HG03378 (cell line): ENCODE measurements around the gene COL23A1.

Experiments used
- ATAC-seq: cut with Tn5 transposase; IDR thresholded peaks from one replicate; pipeline ENCODE4 v1.9.1; 2021; ENCODE audit warnings: mild to moderate bottlenecking, moderate library complexity; ENCODE audit not compliant: unreplicated experiment

Gene COL23A1

DNA sequence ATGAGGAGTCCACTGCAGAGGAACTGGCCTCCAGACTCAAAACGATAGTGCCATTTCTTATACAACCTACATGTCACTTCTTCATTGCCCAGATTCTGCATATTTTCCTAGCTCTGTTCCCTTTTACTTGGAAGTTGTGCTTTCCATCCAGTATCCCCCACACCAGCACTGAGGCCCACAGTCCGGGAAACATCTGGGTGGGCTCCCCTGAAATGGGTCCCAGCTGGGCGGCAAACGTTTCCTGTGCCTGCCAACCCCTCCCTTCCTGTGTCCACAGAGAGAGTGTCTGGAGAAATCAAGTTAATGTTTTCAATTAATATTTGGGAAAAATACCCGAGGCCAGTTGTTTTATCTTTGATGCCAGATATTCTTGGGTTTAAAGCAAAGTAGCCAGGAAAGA lies 111.8 kb downstream of the COL23A1 start:
- no peak for ATAC-seq

DNA sequence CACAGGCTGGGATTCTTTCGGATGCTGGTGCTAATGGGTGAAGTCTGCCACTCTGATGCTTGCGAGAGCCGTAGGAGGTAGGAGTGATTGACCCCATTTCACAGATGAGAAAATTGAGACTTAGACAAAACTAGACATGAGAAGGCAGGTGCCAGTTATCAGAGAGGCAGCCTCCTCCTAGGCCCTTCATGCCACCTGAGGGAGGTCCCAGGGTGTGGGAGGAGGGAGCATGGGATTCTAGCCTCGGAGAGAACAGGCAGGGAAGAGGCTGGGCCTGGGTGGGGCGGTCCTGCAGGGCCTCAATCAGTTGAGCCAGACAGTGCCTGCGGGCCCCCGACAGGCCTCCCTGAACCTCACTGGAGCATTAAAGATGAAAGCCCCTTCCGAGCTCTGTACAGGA lies 112.4 kb downstream of the COL23A1 start:
- ATAC-seq = no peak

DNA sequence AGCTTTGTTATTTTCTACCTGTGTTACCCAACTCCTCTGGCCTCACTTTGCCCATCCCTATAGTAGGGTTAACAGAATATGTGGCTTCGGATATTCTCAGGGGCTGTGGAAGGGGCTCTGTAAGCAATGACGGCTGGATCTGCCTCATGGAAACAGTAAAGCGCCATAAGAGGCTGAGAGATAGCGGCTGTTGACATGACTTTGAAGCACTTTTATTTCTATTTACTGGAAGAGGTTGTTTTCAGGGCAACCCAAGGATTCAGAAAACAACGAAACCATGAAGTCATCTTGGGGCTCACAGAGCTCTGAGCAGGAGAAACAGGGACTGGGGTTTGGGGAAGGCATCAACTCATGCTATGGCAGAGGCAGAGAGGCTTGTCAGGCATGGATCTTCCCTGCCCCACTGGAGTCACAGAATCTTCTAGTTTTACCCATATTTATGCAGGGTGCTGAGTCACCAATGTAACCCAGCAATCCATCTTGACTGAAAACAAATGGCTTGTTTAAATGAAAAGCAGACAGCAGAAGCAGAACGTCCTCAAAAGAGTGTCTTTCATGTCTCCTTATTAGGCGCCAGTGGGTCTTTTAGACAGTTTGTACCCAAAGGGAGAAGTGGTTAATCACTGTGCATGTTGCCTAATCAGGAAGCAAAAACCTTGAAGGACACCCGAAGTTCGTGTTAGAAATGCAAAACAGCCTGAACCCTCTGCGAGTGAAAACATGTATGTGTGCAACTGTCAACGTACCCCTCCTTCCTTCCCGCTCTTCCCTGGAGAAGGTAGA lies 113.0 kb downstream of the COL23A1 start:
- no peak for ATAC-seq

DNA sequence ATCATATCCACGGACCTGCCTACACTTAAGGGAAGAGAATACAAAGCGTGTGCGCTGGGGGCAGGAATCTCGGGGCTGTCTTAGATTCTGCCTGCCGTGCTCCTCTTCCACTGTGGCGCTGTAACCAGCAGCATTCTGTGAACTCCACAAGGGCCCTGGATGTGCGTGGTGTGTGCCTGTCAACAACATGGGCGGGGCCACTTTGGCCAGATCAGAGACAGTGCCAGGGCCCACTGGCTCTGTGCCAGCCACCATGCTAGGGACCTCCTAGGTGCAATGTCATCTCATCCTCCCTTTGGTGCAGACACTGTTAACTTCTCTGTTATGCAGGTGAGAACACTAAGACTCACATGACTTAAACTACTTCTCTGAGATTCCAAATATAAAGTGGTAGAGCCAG lies 113.7 kb downstream of the COL23A1 start:
- no peak for ATAC-seq

DNA sequence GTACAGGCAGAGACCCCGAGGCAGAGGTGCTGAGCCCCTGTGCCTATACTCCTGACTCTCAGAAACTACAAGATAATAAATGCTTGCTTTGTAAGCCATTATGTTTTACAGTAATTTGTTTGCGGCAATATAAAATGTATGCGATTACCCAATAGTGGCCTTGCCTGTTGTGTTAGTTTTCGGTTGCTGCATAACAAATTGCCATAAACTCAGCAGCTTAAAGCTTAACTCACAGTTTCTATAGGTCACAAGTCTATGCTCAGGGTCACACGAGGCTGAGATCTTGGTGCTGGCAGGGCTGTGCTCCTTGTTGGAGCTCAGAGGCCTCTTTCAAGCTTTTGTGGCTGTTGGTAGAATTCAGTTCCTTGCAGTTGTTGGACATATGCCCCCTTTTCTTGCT lies 114.8 kb downstream of the COL23A1 start:
- no peak for ATAC-seq

DNA sequence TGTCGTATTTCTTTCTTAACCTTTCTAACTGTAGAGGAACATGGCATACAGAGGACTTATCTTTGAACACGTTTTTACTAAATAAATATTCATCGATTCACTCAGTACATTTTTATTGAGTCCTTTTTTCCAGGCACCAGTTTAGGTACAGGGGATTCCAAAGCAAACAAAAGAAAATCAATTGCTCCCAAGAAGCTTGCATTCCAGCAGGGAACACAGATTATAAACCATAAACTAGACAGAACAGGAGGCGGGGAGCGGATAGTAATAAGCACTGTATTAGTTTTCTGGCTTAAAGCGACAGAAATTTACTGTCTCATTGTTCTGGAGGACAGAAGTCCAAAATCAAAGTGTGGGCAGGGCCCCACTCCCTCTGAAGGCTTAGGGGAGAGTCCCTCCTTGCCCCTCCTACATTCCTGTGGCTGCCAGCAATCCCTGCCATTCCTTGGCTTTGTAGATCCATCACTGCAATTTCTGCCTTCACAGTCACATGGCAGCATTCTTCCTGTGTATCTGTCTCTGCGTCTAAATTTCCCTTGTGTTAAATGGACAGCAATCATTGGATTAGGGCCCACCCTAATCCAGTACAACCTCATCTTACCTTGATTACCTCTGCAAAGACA lies 115.5 kb downstream of the COL23A1 start:
- no peak for ATAC-seq

DNA sequence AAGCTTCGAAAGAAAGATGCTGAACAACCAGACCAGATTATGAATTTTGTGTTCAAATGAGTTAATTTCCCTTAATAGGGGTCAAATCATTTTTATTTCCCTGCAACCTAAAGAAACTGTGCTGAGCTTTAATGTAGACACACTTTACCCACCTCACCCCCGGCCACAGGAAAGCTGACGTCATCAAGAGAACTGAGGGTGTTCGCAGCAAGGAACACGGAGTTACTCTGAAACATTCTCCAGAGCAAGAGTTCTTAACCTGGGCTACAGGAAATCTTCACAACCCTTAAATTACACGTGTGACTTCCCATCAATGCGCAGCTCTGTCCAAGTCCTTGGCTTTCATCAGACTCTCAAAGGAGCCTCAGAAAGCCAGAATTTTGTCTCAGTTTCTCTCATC lies 116.3 kb downstream of the COL23A1 start:
- ATAC-seq = no peak

DNA sequence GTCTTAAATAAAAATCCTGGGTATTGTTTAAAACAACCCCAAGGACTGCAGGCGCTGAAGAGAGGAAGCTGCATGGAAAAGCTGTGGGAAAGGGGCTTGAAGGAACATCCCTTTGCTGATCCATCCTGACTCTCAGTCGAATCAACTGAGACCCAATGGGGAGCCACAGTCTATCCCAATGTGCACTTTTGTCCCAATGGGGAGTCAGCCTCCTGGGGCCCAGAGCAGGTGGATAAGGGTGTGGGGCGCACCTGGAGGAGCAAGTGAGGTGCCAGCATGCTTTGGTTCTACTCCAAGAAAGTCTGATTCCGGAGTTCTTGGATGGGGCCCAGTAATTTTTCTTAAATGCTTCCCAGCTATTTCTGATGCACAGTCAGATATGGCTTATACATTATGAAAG lies 118.1 kb downstream of the COL23A1 start:
- no peak for ATAC-seq

DNA sequence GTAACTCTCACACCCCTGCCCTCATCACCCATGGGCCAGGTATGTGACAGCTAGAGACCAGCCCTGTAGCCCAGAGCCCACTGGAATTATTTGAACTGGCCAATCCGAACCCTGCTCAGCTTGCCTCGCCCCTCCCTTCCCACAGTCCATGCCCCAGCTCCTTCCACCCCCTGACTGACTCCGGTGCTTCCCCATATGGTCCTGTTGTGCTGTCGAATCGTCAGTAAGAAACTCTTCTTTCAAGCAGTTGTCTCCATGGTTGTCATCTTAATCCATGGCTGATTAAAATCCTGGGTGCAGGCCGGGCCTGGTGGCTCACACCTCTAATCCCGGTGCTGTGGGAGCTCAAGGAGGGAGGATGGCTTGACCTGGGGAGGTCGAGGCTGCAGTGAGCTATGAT lies 118.5 kb downstream of the COL23A1 start:
- ATAC-seq = no peak

DNA sequence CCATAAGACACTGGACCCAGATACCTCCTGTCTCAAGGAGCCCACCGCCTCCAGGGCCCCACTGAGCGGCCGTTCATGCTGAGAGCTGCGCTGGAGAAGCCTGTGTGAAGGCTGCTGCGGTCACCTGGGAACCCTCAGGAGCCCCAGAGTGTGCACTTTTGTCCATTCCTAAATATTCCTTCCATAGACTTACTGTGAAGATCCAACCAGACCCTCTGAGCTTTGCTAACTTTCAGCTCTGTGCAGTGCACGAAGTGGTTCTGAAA lies 119.5 kb downstream of the COL23A1 start:
- no peak for ATAC-seq

DNA sequence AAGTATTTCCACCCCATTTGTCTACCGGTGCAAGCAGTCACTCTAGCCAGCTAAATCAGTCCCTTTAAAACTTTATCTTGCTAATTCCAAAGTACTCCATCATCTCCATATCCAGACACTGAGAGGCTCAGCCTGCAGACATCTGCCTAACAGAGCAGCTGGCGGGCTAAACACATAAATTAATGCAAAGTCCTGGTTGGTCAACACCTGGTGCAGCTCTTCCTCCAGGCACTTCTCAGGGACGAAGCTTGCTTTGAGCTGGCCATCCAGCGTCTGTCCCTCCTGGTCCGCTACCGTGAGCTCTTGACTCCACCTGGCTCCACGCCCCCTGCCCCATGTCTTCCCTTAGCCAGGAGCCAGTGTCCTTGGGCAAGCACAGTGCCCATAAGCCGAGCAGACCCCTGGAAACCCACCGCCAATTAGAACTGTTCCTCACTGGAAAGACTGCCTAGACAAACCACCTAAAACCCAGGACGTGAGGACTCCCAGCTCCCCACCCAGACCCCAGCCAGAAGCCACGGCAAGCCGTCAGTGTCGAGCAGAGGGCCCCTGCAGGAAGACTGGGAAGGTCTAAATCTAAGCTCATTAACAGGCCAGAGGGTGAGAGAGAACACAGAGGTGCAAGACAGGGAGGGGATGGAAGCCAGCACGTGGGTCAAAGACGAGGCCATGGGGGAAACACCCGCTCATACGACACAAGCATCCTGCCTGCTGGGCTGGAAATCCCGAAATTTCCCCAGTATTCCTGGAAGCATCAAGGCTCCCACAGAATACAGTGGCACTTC lies 120.0 kb downstream of the COL23A1 start:
- ATAC-seq = no peak

DNA sequence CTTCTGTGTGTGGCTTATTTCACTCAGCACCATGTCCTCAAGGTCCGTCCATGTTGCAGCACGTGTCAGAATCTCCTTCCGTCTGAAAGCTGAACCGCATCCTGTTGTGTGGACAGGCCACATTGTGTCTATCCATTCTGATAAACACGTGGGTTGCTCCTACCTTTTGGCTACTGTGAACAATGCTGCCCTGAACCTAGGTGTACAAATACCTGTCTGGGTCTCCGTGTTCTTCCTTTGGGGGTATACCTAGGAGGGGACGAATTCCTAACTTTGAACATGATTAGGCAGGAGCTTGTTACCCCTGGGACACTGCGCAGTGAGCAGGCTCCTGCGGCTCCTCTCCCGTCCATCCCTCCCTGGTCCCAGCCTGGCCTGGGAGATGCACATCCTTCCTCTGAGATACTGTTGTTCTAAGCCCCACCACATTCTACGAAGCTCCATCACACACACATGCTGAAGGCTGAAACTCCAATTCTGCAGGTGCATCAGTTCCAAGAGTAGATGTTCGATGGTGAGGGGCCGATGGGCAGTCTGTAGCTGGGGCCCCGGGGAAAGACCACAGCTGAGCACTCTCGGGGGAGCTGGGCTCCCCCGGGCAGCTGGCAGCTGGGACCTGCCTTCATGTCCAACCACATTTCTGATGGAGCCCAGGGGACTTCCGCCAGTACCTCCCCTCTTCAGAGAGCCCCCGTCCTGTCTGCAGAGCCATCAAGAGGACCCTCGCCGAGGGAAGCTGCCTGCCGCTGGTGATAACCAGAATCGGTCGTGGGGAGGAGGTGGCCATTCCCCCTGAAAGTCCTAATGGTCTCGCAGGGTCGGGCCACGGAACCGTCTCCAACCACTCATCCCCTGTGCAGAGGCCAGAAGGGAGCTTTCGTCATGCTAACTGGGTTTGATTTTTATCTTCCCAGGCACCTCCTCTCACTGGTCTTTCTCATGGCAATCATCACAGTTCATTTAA lies 120.9 kb downstream of the COL23A1 start:
- no peak for ATAC-seq

DNA sequence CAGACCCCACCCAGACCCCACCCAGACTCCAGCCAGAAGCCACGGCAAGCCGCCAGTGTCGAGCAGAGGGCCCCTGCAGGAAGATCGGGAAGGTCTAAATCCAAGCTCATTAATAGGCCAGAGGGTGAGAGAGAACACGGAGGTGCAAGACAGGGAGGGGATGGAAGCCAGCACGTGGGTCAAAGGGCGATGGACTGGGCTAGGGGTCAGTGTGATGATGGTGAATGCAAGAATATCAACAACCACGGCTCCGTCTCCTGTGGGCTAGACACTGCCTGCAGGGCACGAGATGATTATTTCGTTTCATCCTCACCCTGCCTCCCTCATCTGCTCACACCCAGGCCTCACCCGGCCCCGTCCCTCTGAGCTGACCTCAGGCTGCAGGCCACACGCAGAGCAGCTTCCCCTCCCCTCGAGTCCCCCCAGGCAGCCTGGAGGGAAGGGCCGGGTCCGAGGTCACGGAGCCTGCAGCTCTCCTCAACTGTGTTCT lies 122.0 kb downstream of the COL23A1 start:
- no peak for ATAC-seq

DNA sequence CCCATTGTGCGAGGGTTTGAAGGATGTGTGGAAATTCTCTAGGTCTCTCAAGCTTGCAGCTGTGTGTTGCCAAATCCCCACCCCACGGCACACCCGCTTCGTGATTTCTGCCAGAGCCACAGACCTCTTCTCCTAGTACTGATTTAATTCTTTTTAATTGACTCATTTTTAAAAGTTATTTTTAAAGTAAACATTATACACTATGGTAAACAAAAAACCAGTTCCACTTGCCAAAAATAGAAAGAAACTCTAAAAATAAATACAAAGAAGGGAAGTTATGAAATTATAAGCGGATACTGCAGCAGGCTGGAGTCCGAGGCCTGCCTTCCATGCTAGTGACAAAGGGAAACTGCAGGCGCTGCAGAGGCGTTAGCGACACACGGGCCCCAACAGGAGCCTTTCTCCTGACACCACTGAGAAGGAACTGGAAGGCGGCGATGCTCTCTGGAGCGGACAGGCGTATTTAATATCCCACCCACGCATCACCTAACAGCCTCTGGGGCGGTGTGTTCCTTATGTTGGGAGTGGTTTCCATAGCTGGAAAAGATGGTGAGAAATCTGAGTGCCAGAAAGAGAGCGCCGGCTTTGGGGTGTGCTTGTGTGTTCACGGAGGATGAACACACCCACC lies 122.5 kb downstream of the COL23A1 start:
- ATAC-seq = no peak

DNA sequence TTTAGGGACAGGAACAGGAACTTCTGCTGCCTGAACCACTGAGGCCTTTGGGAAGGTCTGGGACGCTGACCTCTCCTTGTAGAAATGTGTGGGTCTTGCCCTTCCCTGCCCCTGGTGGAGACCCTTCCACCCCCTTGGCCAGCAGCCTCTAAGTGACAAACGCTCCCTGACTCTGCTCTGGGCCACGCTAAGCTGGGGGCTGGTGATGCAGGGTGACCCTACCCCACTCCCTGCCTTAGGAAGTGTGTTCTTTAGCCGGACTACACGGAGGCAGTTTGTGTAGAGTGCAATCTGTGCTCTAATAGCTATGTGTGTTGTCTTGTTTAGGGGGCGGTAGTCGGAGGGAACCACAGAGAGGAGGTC lies 123.0 kb downstream of the COL23A1 start:
- no peak for ATAC-seq

DNA sequence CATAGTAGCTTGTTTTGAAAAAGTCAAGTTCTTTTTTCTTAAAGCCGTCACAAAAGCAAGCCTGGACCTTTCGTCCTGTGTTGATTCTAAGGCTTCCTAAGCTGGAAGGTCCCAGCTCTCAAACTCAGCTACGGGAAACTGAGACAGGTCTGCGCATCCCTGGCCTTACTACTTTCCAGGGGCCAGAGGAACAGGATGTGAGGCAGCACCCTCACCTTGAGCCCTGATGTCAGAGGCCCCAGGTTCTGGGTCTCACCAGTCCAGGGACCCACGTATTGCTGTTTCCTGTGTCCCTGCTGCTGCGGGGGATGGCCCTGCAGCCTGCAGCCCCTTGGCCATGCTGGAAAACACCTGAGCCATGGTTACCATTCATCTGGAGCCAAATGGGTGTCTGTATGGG lies 123.9 kb downstream of the COL23A1 start:
- ATAC-seq = no peak

DNA sequence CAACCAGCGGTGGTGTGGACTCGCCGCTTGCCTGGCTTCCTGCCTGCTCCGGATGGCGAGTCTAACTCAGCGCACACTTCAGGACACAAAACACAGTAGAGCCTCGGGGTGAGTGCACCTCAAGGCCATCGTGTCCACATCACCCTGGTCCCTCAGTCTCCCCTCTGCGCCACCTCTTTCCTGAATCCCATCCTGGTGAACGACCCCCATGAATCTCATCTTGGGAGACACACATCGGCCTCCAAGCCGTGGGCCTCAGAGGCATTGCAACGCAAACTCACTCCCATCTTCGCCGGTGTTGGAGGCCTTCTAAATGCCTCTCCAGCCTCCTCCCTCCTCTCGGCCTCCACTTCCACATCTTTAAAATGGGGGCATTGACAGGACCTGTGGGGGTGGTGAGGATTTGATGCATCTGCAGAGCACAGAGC lies 124.3 kb downstream of the COL23A1 start:
- ATAC-seq = no peak

DNA sequence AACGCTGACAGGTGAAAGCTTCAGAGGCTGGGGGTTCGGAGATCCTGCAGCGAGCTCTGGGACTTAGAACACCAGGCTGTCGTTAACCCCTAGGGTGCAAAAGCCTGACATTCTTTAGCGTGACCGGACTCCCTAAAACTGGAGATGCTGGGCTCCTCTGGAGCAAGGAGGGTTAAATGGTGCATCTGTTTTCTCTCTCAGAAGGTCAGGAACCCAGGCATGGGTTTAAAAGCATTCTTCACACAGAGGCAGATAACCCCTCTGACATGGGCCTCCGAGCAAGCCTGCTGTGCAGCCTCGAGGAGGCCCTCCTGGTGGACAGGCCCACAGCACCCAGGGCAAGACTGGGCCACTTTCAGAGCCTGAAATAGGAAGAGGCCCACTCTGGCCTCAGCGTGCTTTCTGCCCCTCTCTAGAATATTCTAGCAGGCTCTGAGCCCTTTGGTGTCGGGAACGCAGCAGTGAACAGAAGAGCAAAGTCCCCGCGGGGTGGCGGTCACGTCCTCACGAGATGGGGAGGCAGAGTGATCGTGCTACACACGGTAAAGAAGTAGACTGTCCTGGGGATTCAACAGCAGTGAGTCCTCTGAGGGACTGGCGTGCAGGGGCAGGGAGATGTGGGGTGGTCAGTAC lies 124.8 kb downstream of the COL23A1 start:
- ATAC-seq = no peak

DNA sequence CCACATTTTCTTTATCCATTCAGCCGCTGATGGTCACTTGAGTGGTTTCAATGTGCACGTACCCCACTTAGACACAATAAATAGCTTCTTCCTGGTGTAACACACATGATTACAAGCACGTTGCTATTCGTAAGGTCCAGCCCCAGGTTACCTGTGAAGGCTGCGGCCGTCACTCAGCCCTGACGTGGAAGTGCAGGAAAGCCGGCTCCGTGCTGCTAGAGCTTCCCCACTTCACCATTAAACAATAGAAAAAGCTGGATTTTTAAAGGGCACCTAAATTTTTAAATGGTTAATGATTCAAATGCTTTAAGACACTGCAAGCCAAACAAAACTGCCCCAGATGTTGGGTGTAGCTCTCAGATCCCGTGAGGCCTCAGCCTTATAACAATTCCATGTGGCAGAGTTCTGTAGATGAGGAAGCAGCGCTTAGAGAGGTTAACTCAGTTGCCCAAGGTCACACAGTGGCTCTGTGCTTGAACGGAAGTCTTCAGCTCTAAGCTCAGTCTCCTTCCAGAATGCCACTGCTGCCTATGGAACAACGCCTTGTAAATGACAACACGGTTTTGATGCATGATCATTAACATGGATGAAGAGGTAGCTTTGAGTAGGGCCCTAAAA lies 125.7 kb downstream of the COL23A1 start:
- no peak for ATAC-seq
